IPS-15b (cell line): Measurements from ENCODE around the gene CACNA2D4.

Source experiments
- H3K27me3 ChIP-seq: one replicate; pipeline ENCODE4 v1.6.1; 2013; ENCODE audit warnings: low read length; ENCODE audit not compliant: control insufficient read depth, insufficient read depth
- H3K36me3 ChIP-seq: one replicate; pipeline ENCODE4 v1.6.1; 2013; ENCODE audit warnings: low read length; ENCODE audit not compliant: control insufficient read depth, insufficient read depth
- H3K4me1 ChIP-seq: one replicate; pipeline ENCODE4 v1.6.1; 2013; ENCODE audit warnings: mild to moderate bottlenecking, low read length; ENCODE audit not compliant: control insufficient read depth, insufficient read depth
- H3K4me3 ChIP-seq: one replicate; pipeline ENCODE4 v1.5.1; 2013; ENCODE audit warnings: low read depth, low read length
- H3K9ac ChIP-seq: one replicate; pipeline ENCODE4 v1.6.1; 2013; ENCODE audit warnings: low read depth, mild to moderate bottlenecking, low read length
- H3K9me3 ChIP-seq: one replicate; pipeline ENCODE4 v1.6.1; 2013; ENCODE audit warnings: mild to moderate bottlenecking, low read length; ENCODE audit not compliant: control insufficient read depth, insufficient read depth

CACNA2D4 gene

DNA sequence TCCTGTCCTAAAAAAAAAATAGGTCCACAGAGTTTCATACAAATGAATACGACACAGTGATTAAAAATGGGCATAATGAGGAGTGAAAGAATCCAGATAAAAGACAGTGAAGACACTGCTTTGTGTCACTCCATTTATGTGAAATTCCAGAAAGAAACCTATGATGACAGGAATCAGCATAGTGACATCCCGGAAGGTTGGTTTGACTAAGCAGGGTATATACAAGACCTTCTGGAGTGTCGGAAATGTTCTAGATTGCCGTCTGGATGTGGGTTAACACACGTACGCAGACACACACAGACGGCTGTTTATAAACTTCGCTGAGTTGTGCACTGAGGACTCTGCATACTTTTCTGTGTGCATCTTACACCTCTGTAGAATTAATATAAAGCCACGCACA, 13.2 kb upstream of the CACNA2D4 start:
- Histone ChIP-seq H3K36me3 (no peaks in the 10 kb centered on the region), H3K27me3 (no peaks in the 10 kb centered on the region), H3K4me3 (no peak overlapping the region), H3K9me3 (no peaks in the 10 kb centered on the region), H3K4me1 (no peaks in the 10 kb centered on the region), H3K9ac (no peak overlapping the region)

DNA sequence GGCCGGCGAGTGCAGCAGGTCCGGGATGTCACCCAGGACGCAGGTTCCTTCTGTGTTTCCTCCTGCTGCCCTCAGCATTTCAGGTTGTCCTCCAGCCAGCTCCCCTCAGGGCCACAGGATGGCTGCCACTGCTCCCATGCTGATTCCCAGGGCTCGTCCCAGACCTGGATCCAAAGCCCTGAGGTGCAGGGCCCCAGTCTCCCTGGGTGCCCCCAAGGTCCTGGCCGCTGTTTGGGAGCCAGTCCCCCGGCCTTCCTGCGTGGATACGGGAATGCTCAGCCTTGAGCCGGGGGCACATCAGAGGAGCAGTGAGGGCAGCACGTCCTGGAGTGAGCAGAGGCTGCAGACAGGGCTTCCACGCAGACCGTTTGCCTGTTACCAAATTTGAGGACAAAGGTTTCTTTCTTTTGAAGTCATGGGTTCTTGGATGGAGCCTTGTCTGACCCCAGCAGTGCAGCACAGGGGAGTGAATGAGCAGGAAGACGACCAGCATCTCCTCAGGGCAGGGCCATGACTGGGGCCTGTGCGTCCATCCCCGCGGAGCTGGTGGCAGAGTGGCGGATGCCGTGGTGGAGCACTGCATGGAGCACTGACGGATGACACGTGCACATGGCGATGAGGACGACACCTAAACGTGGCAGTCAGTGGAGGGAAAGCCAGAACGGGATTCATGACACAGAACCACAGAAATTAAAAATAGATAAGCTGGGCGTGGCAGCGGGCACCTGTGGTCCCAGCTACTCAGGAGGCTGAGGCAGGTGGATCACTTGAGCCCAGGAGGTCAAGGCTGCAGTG, 12.5 kb upstream of the CACNA2D4 start:
- Histone ChIP-seq H3K36me3 (no peaks in the 10 kb centered on the region), H3K9ac (no peak overlapping the region), H3K27me3 (no peaks in the 10 kb centered on the region), H3K4me3 (no peak overlapping the region), H3K4me1 (no peaks in the 10 kb centered on the region), H3K9me3 (no peaks in the 10 kb centered on the region)

DNA sequence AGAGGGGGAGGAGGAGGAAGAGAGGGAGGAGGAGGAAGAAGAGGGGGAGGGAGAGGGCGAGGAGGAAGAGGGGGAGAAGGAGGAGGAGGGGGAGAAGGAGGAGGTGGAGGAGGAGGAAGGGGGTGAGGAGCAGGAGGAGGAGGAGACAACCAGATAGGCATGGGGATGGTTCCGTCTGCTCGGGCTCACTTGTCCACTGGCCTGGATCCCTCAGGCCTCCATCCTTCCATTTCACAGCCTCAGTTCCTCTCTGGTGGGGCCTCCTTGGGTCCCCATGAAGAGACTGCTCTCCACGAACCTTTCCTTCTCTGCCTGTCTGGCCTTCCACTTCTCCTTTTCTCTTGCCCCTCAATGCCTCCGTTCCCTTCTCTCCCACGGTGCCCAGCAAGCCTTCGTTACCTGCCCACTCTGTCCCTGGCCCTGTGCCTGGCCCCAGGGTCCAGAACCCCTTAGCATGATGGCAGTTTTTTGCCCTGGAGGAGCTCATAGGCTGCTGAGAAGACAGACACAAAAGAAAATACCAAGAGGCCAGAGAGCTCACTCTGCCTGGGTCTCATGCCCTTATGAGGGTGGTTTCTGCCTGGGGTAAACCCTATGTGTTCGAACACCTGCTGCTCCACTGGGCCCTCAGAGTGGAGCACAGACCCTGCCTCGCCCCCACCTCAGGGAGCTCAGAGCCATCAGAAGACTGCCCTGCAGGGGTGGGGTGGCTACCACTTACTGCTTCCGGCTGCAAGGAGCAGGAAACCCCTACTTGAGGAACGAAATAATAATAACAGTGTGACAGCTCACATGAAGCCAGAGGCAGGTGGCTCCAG, 11.7 kb upstream of the CACNA2D4 start:
- Histone ChIP-seq H3K36me3 (no peaks in the 10 kb centered on the region), H3K27me3 (no peaks in the 10 kb centered on the region), H3K9me3 (no peaks in the 10 kb centered on the region), H3K9ac (no peak overlapping the region), H3K4me3 (no peak overlapping the region), H3K4me1 (no peaks in the 10 kb centered on the region)

DNA sequence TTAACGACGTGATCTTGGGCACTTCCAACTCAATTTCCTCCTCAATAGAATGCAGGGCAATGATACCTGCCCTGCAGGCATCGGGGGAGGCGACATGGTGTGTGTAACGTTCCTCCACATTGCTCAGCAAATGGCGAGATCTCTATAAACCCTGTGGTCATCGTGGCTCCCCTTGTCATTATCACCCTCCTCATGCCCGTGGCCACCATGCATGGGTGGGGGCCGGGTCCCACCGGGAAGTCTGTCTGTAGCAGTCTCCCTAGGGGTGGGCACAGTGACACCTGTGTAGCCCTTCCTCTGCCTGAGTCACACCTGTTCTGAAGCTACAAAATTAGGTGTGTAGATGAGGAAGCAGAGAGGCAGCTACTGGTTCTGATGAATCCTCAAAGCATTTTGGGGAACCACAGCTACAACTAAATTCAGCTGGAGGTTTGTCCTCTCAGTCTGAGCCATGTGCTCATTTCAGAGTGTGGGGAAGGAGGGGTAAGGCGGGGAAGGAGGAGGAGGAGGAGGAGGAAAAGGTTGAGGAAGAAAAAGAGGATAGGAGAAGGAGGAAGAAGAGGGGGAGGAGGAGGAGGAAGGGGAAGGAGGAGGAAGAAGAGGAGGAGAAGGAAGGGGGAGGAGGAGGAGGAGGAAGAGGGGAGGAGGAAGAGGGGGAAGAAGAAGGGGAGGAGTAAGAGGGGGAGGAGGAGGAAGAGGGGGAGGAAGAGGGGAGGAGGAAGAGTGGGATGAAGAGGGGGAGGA, 11.0 kb upstream of the CACNA2D4 start:
- Histone ChIP-seq H3K36me3 (no peaks in the 10 kb centered on the region), H3K9me3 (no peaks in the 10 kb centered on the region), H3K27me3 (no peaks in the 10 kb centered on the region), H3K4me3 (no peak overlapping the region), H3K9ac (no peak overlapping the region), H3K4me1 (no peaks in the 10 kb centered on the region)

DNA sequence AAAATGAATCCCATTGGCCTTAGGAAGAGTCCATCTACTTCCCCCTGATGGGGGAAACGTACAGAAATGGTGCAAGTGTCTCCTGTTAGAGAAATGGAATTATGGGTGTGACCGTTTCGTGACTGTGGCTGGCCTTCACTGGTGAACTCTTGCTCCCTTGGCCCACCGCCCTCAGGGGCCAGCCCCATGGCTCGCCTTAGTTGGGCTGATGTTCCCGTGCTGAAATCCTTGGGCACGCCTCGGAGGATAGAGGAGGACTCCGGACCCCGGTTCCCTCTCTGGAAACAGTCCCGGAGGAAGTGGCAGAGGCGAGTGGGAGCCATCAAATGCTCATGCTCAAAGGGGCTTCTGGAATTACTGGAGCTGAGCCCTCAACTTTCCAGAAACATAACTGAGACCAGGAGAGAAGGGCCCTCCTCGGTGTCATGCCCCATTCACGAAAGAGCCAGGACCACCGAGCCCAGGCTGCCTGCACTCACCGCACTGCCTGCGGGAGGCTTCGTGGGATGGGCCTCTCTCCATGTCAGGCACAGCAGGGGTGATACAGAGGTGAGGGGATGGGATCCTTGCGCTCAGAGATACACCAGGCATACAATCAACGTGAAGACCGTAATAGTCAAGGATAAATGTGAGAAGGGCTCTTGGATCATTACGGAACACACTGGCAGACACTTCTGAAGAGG, 10.1 kb upstream of the CACNA2D4 start:
- Histone ChIP-seq H3K9ac (no peak overlapping the region), H3K9me3 (no peaks in the 10 kb centered on the region), H3K27me3 (no peaks in the 10 kb centered on the region), H3K4me1 (no peaks in the 10 kb centered on the region), H3K36me3 (no peaks in the 10 kb centered on the region), H3K4me3 (no peak overlapping the region)

DNA sequence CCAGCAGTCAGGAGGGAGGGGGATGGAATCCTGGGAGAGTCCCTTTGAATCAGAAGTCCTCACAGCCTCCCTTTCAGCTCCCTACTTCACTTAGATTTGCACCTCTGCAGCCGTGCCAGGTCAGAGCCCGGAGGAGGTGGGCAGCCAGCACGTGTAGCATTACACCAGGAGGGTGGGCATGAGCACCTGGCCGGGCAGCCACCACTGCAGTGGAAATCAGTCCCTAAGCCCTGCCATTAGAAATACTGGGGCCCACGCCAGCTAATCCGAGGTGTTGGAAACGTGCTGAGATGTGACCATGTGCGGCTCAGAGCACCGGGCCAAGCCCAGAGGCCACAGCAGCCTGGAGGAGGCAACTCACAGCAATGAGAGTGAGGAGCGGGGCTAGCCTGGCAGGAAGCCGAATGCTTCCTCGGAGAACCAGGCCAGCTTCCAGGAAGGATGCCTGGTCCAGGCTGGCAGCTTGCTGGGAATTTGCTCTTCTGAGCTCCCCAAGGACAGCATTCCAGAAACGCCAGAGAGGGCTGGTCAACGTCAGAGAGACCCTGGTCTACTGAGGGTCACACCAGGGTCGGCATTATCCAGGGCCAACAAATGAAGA, 9.4 kb upstream of the CACNA2D4 start:
- no peak overlapping the region for H3K9ac ChIP-seq
- no peaks in the 10 kb centered on the region for H3K36me3 ChIP-seq
- no peak overlapping the region for H3K4me3 ChIP-seq
- H3K4me1 ChIP-seq, result no peaks in the 10 kb centered on the region
- H3K9me3 ChIP-seq, result no peaks in the 10 kb centered on the region
- no peaks in the 10 kb centered on the region for H3K27me3 ChIP-seq

DNA sequence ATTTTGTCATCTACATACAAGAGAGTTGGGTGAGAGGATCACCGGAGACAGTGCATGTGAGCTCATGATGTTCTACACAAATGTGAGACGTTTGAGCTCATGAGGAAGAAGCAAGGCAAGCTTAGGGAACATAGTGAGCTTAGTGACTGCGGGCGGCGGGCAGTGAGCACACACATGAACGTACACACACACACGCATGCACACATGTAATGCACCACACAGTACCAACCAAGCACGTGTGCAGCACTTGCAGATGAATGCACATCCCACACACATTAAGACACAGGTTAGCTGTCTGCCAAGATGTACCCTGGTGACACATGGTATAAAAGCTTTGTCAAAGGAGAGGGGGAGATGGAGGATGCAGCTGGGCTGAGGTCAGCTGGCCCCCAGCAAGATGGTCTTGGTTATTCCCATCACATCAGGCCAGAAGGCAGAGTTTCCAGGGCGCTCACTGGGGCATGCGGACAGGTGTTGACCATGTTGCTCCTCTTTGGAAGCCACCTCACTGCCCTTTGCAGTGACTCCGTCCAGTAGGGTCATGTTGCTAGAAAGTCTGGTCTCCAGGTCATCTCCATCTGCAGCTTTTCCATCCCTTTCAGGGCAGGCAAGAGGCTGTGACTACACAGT, 8.7 kb upstream of the CACNA2D4 start:
- Histone ChIP-seq H3K9ac (no peak overlapping the region), H3K27me3 (no peaks in the 10 kb centered on the region)

DNA sequence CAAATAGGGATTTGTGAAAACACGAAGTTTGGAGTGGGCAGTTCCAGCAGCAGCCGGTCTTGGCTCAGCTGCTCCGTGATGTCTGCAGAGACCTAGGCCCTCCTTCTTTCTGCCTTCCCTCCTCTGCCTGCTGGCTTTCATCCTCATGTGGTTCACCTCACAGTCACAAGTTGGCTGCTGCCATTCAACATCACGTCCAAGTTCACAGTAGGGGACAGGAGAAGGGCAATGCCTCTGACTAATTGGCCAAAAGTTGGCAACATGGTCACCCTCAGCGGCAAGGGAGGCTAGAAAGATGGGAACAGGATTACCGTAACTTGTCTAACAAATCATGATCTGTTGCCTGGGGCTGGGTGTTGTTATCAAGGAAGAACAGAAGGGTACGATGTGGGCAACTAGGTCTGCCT, 7.8 kb upstream of the CACNA2D4 start:
- no peak overlapping the region for H3K4me3 ChIP-seq
- H3K27me3 ChIP-seq, result no peaks in the 10 kb centered on the region
- no peak overlapping the region for H3K9ac ChIP-seq
- H3K36me3 ChIP-seq, result no peaks in the 10 kb centered on the region
- no peaks in the 10 kb centered on the region for H3K9me3 ChIP-seq
- no peaks in the 10 kb centered on the region for H3K4me1 ChIP-seq

More for the DNA sequence above, 8.7 kb upstream of the CACNA2D4 start:
- no peaks in the 10 kb centered on the region for H3K4me1 ChIP-seq
- H3K4me3 ChIP-seq, result no peak overlapping the region
- no peaks in the 10 kb centered on the region for H3K9me3 ChIP-seq
- H3K36me3 ChIP-seq, result no peaks in the 10 kb centered on the region

DNA sequence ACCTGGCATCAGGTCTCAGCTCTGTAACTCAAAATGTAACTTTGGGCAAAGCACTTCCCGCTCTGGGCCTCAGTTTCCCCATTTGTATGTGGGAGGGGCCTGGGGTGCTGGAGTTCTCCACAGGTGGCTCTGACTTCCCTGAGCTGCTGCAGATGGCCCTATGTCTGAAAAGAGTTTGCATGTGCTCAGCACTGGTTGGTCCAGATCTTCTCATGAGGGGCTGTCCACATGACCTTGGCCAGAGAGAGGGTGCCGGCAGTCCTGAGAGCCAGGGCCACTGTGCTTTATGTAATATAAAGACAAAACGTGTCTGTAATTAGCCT, 7.2 kb upstream of the CACNA2D4 start:
- no peaks in the 10 kb centered on the region for H3K4me1 ChIP-seq
- no peaks in the 10 kb centered on the region for H3K9me3 ChIP-seq
- no peak overlapping the region for H3K4me3 ChIP-seq
- no peaks in the 10 kb centered on the region for H3K27me3 ChIP-seq
- H3K9ac ChIP-seq, result no peak overlapping the region
- no peaks in the 10 kb centered on the region for H3K36me3 ChIP-seq

DNA sequence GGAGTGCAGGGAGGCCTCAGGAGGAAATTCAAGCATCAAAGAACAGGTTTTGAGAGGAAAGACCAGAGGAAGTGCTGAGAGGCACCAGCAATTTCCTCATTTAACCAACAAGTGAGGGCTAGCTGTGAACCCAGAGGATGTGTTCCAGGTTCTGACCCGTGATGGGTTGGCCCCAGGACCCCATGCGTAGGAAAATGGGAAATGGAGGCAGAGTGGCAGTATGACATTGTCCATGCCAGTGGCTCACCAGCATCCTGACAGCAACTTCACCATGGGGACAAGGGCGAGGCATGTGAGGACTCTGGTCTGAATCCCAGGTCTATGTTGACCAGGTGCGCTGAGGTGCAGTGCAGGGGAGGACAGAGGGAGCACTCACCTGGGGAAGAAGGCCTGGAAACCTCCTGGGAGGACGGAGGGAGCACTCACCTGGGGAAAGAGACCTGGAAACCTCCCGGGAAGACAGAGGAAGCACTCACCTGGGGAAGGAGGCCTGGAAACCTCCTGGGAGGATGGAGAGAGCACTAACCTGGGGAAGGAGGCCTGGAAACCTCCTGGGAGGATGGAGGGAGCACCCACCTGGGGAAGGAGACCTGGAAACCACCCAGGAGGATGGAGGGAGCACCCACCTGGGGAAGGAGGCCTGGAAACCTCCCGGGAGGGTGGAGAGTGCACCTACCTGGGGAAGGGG, 6.7 kb upstream of the CACNA2D4 start:
- H3K27me3 ChIP-seq, result no peaks in the 10 kb centered on the region
- no peaks in the 10 kb centered on the region for H3K9me3 ChIP-seq
- no peaks in the 10 kb centered on the region for H3K4me1 ChIP-seq
- no peak overlapping the region for H3K4me3 ChIP-seq
- H3K36me3 ChIP-seq, result no peaks in the 10 kb centered on the region
- no peak overlapping the region for H3K9ac ChIP-seq
